ENCODE data around the gene PARD3. TPM values are rescaled to one million over a fixed set of nuclear protein-coding genes. Genes with fewer than 3 reads are reported as not detected.
A peak's percentile ranks its signal among the peaks of the same experiment; 100 is the strongest.

Gene PARD3
- total RNA-seq, 1 donor from 2014 or later = 35.4 TPM

GRCh38 chr10:34465678-34466077 is 349.4 kb downstream of the PARD3 start:
- H3K9me3 ChIP-seq (ENCODE audit: insufficient read depth, low read depth, low read length) = no peaks in the 10 kb centered on the region
- DNase-seq (ENCODE audit: low read depth) (no peak), FAIRE-seq (no peak)
- H3K27ac Mint-ChIP-seq (ENCODE audit: unreplicated experiment) = no peak overlapping the region
- no peaks in the 10 kb centered on the region for H3K36me3 ChIP-seq (ENCODE audit: insufficient read depth, low read length)
- TF ChIP-seq EZH2 (IDR thresholded peaks at IDR 0.05; ENCODE audit: insufficient read depth, low read length) = no peak
- no peak overlapping the region for H3K4me3 Mint-ChIP-seq (ENCODE audit: unreplicated experiment)
- H4K20me1 ChIP-seq (ENCODE audit: insufficient read depth, low read length) = no peaks in the 10 kb centered on the region
- no peak overlapping the region for H3K9ac ChIP-seq (ENCODE audit: low read length)
- no peak overlapping the region for H2AFZ ChIP-seq (ENCODE audit: low read depth, low read length)
- no peaks in the 10 kb centered on the region for H3K36me3 Mint-ChIP-seq (ENCODE audit: low read depth, unreplicated experiment)
- no peaks in the 10 kb centered on the region for H3K9me3 Mint-ChIP-seq (ENCODE audit: unreplicated experiment)
- no peaks in the 10 kb centered on the region for H3K27me3 ChIP-seq (ENCODE audit: insufficient read depth, low read length)
- H3K4me3 ChIP-seq (ENCODE audit: insufficient read depth, low read depth, low read length) = no peak overlapping the region
- no peaks in the 10 kb centered on the region for H3K4me1 ChIP-seq (ENCODE audit: insufficient read depth, low read length)
- no peak overlapping the region for H3K27ac ChIP-seq (ENCODE audit: low read depth, low read length)
- no peaks in the 10 kb centered on the region for H3K79me2 ChIP-seq (ENCODE audit: insufficient read depth, low read length)
- H3K4me1 Mint-ChIP-seq (ENCODE audit: low read depth, unreplicated experiment) = peaks cover 2% of the 10 kb centered on the region
- H3K27me3 Mint-ChIP-seq (ENCODE audit: low read depth, unreplicated experiment) = no peaks in the 10 kb centered on the region
- no peak overlapping the region for H3K4me2 ChIP-seq (ENCODE audit: low read length)

DNA sequence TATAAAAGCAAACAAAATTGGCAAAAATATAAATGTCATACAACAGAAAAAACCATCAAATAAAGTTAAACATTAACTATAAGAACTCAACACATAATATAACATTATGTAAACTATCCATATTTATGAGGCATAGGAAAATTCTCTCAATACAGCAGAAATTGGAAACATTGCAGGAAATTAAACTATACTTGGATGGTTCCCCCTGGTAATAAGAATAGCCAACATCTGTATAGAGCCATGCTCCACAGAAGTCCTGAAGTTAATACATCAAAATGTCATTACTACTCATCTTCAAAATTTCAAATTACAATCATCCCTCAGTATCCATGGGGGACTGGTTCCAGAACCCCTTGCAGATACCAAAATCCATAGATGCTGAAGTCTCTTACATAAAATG is 350.5 kb downstream of the PARD3 start:
- H3K36me3 Mint-ChIP-seq (ENCODE audit: low read depth, unreplicated experiment) = no peaks in the 10 kb centered on the region
- H3K36me3 ChIP-seq (ENCODE audit: insufficient read depth, low read length) = no peaks in the 10 kb centered on the region
- H3K9me3 ChIP-seq (ENCODE audit: insufficient read depth, low read depth, low read length) = no peaks in the 10 kb centered on the region
- no peaks in the 10 kb centered on the region for H3K79me2 ChIP-seq (ENCODE audit: insufficient read depth, low read length)
- H3K4me3 Mint-ChIP-seq (ENCODE audit: unreplicated experiment) = no peak overlapping the region
- H3K4me1 ChIP-seq (ENCODE audit: insufficient read depth, low read length) = no peaks in the 10 kb centered on the region
- DNase-seq (ENCODE audit: low read depth) (no peak), FAIRE-seq (no peak)
- no peak overlapping the region for H3K27ac ChIP-seq (ENCODE audit: low read depth, low read length)
- no peak for TF ChIP-seq EZH2 (IDR thresholded peaks at IDR 0.05; ENCODE audit: insufficient read depth, low read length)
- no peak for TF ChIP-seq CTCF (IDR thresholded peaks at IDR 0.05; ENCODE audit: insufficient read depth, low read depth, low read length)
- H3K4me2 ChIP-seq (ENCODE audit: low read length) = no peak overlapping the region
- H3K9me3 Mint-ChIP-seq (ENCODE audit: unreplicated experiment) = no peaks in the 10 kb centered on the region
- no peaks in the 10 kb centered on the region for H4K20me1 ChIP-seq (ENCODE audit: insufficient read depth, low read length)
- H3K4me3 ChIP-seq (ENCODE audit: insufficient read depth, low read depth, low read length) = no peak overlapping the region
- no peaks in the 10 kb centered on the region for H3K27me3 Mint-ChIP-seq (ENCODE audit: low read depth, unreplicated experiment)
- peaks cover 2% of the 10 kb centered on the region for H3K4me1 Mint-ChIP-seq (ENCODE audit: low read depth, unreplicated experiment)
- no peak overlapping the region for H3K9ac ChIP-seq (ENCODE audit: low read length)
- H3K27me3 ChIP-seq (ENCODE audit: insufficient read depth, low read length) = no peaks in the 10 kb centered on the region
- no peak overlapping the region for H3K27ac Mint-ChIP-seq (ENCODE audit: unreplicated experiment)
- no peak overlapping the region for H2AFZ ChIP-seq (ENCODE audit: low read depth, low read length)

DNA sequence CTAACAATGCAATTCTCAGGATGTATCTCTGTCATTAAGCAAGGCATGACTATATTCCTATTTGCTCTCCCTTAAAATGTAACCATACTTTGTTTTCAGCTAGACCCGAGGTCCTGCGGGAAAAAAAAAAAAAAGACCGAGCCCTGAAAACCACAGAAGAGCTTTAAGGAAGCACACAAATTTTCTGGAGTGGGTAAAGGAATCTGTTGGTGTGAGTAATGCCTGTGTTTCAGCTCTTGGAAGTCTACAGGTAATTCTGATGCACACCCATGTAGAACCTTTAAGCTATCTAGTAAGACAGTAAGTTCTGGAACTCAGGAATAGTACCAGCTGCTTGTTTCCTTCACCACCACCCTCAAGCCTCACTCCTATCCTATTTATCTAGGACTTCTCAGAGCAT is 351.1 kb downstream of the PARD3 start:
- Mint-ChIP-seq H3K27ac (ENCODE audit: unreplicated experiment) (no peak overlapping the region), H3K4me1 (ENCODE audit: low read depth, unreplicated experiment) (peaks cover 2% of the 10 kb centered on the region), H3K36me3 (ENCODE audit: low read depth, unreplicated experiment) (no peaks in the 10 kb centered on the region), H3K4me3 (ENCODE audit: unreplicated experiment) (no peak overlapping the region), H3K27me3 (ENCODE audit: low read depth, unreplicated experiment) (no peaks in the 10 kb centered on the region), H3K9me3 (ENCODE audit: unreplicated experiment) (no peaks in the 10 kb centered on the region)
- no peak for TF ChIP-seq CTCF (IDR thresholded peaks at IDR 0.05; ENCODE audit: insufficient read depth, low read depth, low read length)
- TF ChIP-seq EZH2 (IDR thresholded peaks at IDR 0.05; ENCODE audit: insufficient read depth, low read length) = no peak
- no peak overlapping the region for H2AFZ ChIP-seq (ENCODE audit: low read depth, low read length)
- no peak overlapping the region for H3K27ac ChIP-seq (ENCODE audit: low read depth, low read length)
- H3K9me3 ChIP-seq (ENCODE audit: insufficient read depth, low read depth, low read length) = no peaks in the 10 kb centered on the region
- H3K4me1 ChIP-seq (ENCODE audit: insufficient read depth, low read length) = no peaks in the 10 kb centered on the region
- H3K27me3 ChIP-seq (ENCODE audit: insufficient read depth, low read length) = no peaks in the 10 kb centered on the region
- H3K9ac ChIP-seq (ENCODE audit: low read length) = no peak overlapping the region
- FAIRE-seq = no peak
- H3K4me3 ChIP-seq (ENCODE audit: insufficient read depth, low read depth, low read length) = no peak overlapping the region
- H3K36me3 ChIP-seq (ENCODE audit: insufficient read depth, low read length) = no peaks in the 10 kb centered on the region
- no peaks in the 10 kb centered on the region for H3K79me2 ChIP-seq (ENCODE audit: insufficient read depth, low read length)
- H3K4me2 ChIP-seq (ENCODE audit: low read length) = no peak overlapping the region
- peak; percentile 5 for DNase-seq (ENCODE audit: low read depth)
- H4K20me1 ChIP-seq (ENCODE audit: insufficient read depth, low read length) = no peaks in the 10 kb centered on the region

Measured in astrocyte (in vitro differentiated cells and primary cell).